Memory B cell (primary cell): ENCODE measurements around the gene MMP8.
"Not testable (repeated sequence)": the region's sequence is repeated elsewhere in the genome, so short reads cannot be mapped to it uniquely, and the experiment has no call there.

ENCODE experiments used
- ATAC-seq: fragments of 150-1000 bp; cut with Tn5 transposase; 2 replicates; pipeline ENCODE4 v1.10.0; 2021; ENCODE audit warnings: low read depth, mild to moderate bottlenecking, moderate library complexity
- DNase-seq, 2 donors: peaks; one replicate each; pipeline ENCODE4 v3.0.0; 2022; ENCODE audit warnings: low spot score in 2 of 2
- H3K27ac Mint-ChIP-seq: one replicate; pipeline ENCODE4 v1.8.0; 2022; ENCODE audit warnings: mild to moderate bottlenecking, moderate library complexity, mixed read lengths
- H3K27me3 Mint-ChIP-seq: one replicate; pipeline ENCODE4 v1.8.0; 2022; ENCODE audit warnings: mixed read lengths
- H3K36me3 Mint-ChIP-seq: one replicate; pipeline ENCODE4 v1.8.0; 2022; ENCODE audit warnings: mild to moderate bottlenecking, mixed read lengths
- H3K4me1 Mint-ChIP-seq: one replicate; pipeline ENCODE4 v1.8.0; 2022; ENCODE audit warnings: mixed read lengths
- H3K4me3 Mint-ChIP-seq: one replicate; pipeline ENCODE4 v1.8.0; 2022; ENCODE audit warnings: mild to moderate bottlenecking, moderate library complexity, mixed read lengths
- H3K9me3 Mint-ChIP-seq: one replicate; pipeline ENCODE4 v1.8.0; 2022; ENCODE audit warnings: mixed read lengths

Gene MMP8

GRCh38 chr11:102746746-102747578 lies 22.2 kb upstream of the MMP8 start:
- not testable (repeated sequence) for H3K27ac Mint-ChIP-seq, ATAC-seq, H3K9me3 Mint-ChIP-seq, H3K4me1 Mint-ChIP-seq, H3K36me3 Mint-ChIP-seq, H3K4me3 Mint-ChIP-seq, DNase-seq
- peaks cover 10% of the 10 kb centered on the region for H3K27me3 Mint-ChIP-seq

- DNase-seq: no peak
- H3K36me3 Mint-ChIP-seq: no peaks in the 10 kb centered on the region
Measured at GRCh38 chr11:102734650-102735049, 9.9 kb upstream of the MMP8 start.

GRCh38 chr11:102733232-102733875 lies 8.6 kb upstream of the MMP8 start:
- no peak for ATAC-seq
- no peak for DNase-seq

More at GRCh38 chr11:102734650-102735049, 9.9 kb upstream of the MMP8 start:
- Mint-ChIP-seq H3K4me1 (no peaks in the 10 kb centered on the region), H3K9me3 (peaks cover 1% of the 10 kb centered on the region), H3K27me3 (peaks cover 5% of the 10 kb centered on the region), H3K4me3 (no peak overlapping the region), H3K27ac (no peak overlapping the region)
- ATAC-seq: no peak

GRCh38 chr11:102730944-102731343 lies 6.2 kb upstream of the MMP8 start:
- ATAC-seq, DNase-seq, H3K27ac Mint-ChIP-seq, H3K27me3 Mint-ChIP-seq, H3K36me3 Mint-ChIP-seq, H3K4me3 Mint-ChIP-seq, H3K4me1 Mint-ChIP-seq, H3K9me3 Mint-ChIP-seq: not testable (repeated sequence)

More at GRCh38 chr11:102733232-102733875, 8.6 kb upstream of the MMP8 start:
- H3K4me1 Mint-ChIP-seq: no peaks in the 10 kb centered on the region
- H3K4me3 Mint-ChIP-seq: no peak overlapping the region
- no peaks in the 10 kb centered on the region for H3K9me3 Mint-ChIP-seq
- H3K27ac Mint-ChIP-seq: no peak overlapping the region
- peaks cover 5% of the 10 kb centered on the region for H3K27me3 Mint-ChIP-seq
- no peaks in the 10 kb centered on the region for H3K36me3 Mint-ChIP-seq

GRCh38 chr11:102729849-102730815 lies 5.4 kb upstream of the MMP8 start:
- no peak overlapping the region for H3K27ac Mint-ChIP-seq
- no peak overlapping the region for H3K4me3 Mint-ChIP-seq
- no peaks in the 10 kb centered on the region for H3K36me3 Mint-ChIP-seq
- no peaks in the 10 kb centered on the region for H3K4me1 Mint-ChIP-seq
- no peaks in the 10 kb centered on the region for H3K9me3 Mint-ChIP-seq
- ATAC-seq (no peak), DNase-seq (no peak)
- H3K27me3 Mint-ChIP-seq: peaks cover 2% of the 10 kb centered on the region

GRCh38 chr11:102727890-102728289 lies 3.1 kb upstream of the MMP8 start:
- H3K27me3 Mint-ChIP-seq: peaks cover 2% of the 10 kb centered on the region
- no peak overlapping the region for H3K27ac Mint-ChIP-seq
- H3K4me3 Mint-ChIP-seq: no peak overlapping the region
- no peaks in the 10 kb centered on the region for H3K36me3 Mint-ChIP-seq
- DNase-seq: no peak
- H3K9me3 Mint-ChIP-seq: no peaks in the 10 kb centered on the region
- H3K4me1 Mint-ChIP-seq: no peaks in the 10 kb centered on the region
- ATAC-seq: no peak

GRCh38 chr11:102722821-102723220 lies 1.9 kb downstream of the MMP8 start:
- H3K36me3 Mint-ChIP-seq: no peaks in the 10 kb centered on the region
- DNase-seq (no peak), ATAC-seq (no peak)
- H3K4me3 Mint-ChIP-seq: no peak overlapping the region
- H3K27ac Mint-ChIP-seq: no peak overlapping the region
- peaks cover 6% of the 10 kb centered on the region for H3K27me3 Mint-ChIP-seq
- no peaks in the 10 kb centered on the region for H3K4me1 Mint-ChIP-seq
- H3K9me3 Mint-ChIP-seq: no peaks in the 10 kb centered on the region

DNA sequence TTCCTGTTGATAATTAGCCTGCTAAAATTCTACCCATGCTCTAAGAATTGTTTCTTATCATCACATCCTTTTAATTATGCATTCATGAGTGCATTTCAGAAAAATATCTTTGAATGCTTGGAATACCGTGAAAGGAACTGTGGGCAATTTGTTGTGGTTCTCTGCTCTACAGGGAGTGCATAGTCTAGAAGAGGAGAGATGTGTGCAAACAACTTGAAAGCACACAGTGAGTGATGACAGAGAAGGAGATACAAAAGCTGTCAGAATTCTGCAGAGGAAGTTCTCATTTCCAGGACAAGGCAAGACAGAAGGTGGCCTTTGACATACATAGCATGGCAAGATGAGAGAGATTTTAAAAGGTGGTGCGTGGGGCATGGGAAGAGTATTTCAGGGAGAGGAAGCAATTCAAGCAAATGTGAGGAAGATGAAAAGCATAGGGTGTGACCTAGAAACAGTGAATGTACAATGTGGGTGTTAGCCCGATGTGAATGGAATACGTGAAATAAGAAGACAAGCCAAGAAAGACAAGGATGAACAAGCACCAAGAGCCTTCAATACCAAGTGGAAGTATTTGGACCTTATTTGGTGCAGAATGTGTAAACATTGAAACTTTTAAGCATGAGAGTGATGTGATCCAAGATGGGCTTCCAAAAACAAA lies 5.0 kb downstream of the MMP8 start:
- H3K27me3 Mint-ChIP-seq: peaks cover 6% of the 10 kb centered on the region
- no peak for DNase-seq
- no peak overlapping the region for H3K27ac Mint-ChIP-seq
- no peaks in the 10 kb centered on the region for H3K9me3 Mint-ChIP-seq
- H3K36me3 Mint-ChIP-seq: no peaks in the 10 kb centered on the region
- peaks cover 3% of the 10 kb centered on the region for H3K4me1 Mint-ChIP-seq
- H3K4me3 Mint-ChIP-seq: no peak overlapping the region
- ATAC-seq: no peak

DNA sequence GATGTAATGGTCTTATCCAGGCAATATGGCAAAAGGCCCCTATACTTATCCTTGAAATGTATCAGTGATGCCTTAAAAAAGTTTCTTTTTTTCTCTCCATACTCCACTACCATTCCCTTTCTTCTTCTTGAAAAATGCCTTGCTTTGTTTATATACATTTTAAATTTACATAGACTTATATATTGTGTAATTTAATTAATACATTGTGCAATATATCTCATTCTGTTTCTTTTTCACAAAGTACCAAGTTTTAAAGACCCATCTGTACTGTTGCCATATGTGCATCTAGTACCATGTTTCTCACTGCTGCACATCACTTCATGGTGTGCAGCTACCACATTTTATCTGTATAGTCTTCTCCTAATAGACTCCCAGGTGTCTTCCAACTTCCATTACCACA lies 7.5 kb downstream of the MMP8 start:
- Mint-ChIP-seq H3K27ac (no peak overlapping the region), H3K4me1 (peaks cover 3% of the 10 kb centered on the region)

GRCh38 chr11:102716527-102716926 lies 8.2 kb downstream of the MMP8 start:
- H3K27ac Mint-ChIP-seq: no peak overlapping the region
- peaks cover 7% of the 10 kb centered on the region for H3K27me3 Mint-ChIP-seq
- H3K36me3 Mint-ChIP-seq: no peaks in the 10 kb centered on the region
- ATAC-seq (peak; percentile 61), DNase-seq (no peak)
- no peak overlapping the region for H3K4me3 Mint-ChIP-seq
- H3K9me3 Mint-ChIP-seq: no peaks in the 10 kb centered on the region
- peaks cover 3% of the 10 kb centered on the region for H3K4me1 Mint-ChIP-seq

More for the DNA sequence above, 7.5 kb downstream of the MMP8 start:
- ATAC-seq (no peak), DNase-seq (no peak)
- Mint-ChIP-seq H3K27me3 (peaks cover 9% of the 10 kb centered on the region), H3K4me3 (no peak overlapping the region), H3K36me3 (no peaks in the 10 kb centered on the region), H3K9me3 (no peaks in the 10 kb centered on the region)

DNA sequence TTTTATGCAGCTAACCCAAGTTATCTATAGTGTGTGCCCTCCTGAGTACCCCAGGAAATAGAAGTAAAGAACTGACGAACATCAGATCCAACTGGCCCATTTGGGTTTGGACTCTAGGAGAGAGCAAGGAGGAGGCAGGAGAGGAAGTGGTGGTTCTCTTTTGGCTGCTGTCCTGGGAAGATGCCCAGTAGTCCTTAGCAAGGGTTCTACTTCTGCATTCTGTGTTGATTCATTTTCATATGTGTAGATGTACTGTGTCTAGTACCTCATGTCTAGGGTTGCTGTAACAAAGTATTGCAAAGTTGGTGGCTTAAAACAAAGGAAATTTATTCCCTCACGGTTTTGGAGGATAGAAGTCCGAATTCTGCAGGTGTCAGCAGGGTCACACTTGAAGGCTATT lies 12.6 kb downstream of the MMP8 start:
- H3K36me3 Mint-ChIP-seq: no peaks in the 10 kb centered on the region
- H3K4me3 Mint-ChIP-seq: no peak overlapping the region
- DNase-seq (no peak), ATAC-seq (no peak)
- H3K9me3 Mint-ChIP-seq: no peaks in the 10 kb centered on the region
- H3K4me1 Mint-ChIP-seq: peaks cover 3% of the 10 kb centered on the region
- H3K27ac Mint-ChIP-seq: no peak overlapping the region
- peaks cover 4% of the 10 kb centered on the region for H3K27me3 Mint-ChIP-seq

- H3K4me3 Mint-ChIP-seq: no peak overlapping the region
- ATAC-seq (no peak), DNase-seq (no peak)
- H3K27me3 Mint-ChIP-seq: peaks cover 4% of the 10 kb centered on the region
- no peaks in the 10 kb centered on the region for H3K36me3 Mint-ChIP-seq
- no peaks in the 10 kb centered on the region for H3K9me3 Mint-ChIP-seq
- no peaks in the 10 kb centered on the region for H3K4me1 Mint-ChIP-seq
- H3K27ac Mint-ChIP-seq: no peak overlapping the region
Measured at GRCh38 chr11:102709201-102709945, 15.4 kb downstream of the MMP8 start.

- no peaks in the 10 kb centered on the region for H3K9me3 Mint-ChIP-seq
- DNase-seq: no peak
- H3K27ac Mint-ChIP-seq: no peak overlapping the region
- ATAC-seq: no peak
- H3K4me1 Mint-ChIP-seq: no peaks in the 10 kb centered on the region
- H3K4me3 Mint-ChIP-seq: no peak overlapping the region
- H3K36me3 Mint-ChIP-seq: no peaks in the 10 kb centered on the region
- H3K27me3 Mint-ChIP-seq: peaks cover 4% of the 10 kb centered on the region
Measured at GRCh38 chr11:102708654-102709053, 16.1 kb downstream of the MMP8 start.
